Brain microvascular endothelial cell (primary cell): Measurements from ENCODE around the gene CACNA1S.

Experiments
- DNase-seq: peaks from one replicate; pipeline ENCODE4 v3.0.0-alpha.2; 2020
- H3K27ac ChIP-seq: fragments of 250-450 bp; sonication (Bioruptor Pico); 2 replicates; pipeline ENCODE4 v1.5.1; 2020; ENCODE audit warnings: mild to moderate bottlenecking, moderate library complexity
- H3K27me3 ChIP-seq: fragments of 250-450 bp; sonication (Bioruptor Pico); replicated peaks from 2 replicates; pipeline ENCODE4 v1.5.1; 2020; ENCODE audit warnings: mild to moderate bottlenecking
- H3K36me3 ChIP-seq: fragments of 250-450 bp; sonication (Bioruptor Pico); replicated peaks from 2 replicates; pipeline ENCODE4 v1.5.1; 2020; ENCODE audit warnings: mild to moderate bottlenecking
- H3K4me3 ChIP-seq: 2 replicates; pipeline ENCODE4 v1.5.1; 2011; ENCODE audit warnings: low read depth, mild to moderate bottlenecking, control low read depth, low read length, moderate library complexity
- in situ Hi-C: cut with HindIII; loops from 2 replicates; pipeline ENCODE4 v1.10.0; 2017; ENCODE audit warnings: low sequenced_read_pairs, low pct_ligation_motif_present
- TF ChIP-seq, protein P1 (sequence below): IDR thresholded peaks from 2 replicates; pipeline ENCODE4 v1.5.1; 2011; ENCODE audit warnings: low read depth, mild to moderate bottlenecking, moderate library complexity, low read length, control low read depth, inconsistent platforms; ENCODE audit errors: missing control alignments

Gene CACNA1S

DNA sequence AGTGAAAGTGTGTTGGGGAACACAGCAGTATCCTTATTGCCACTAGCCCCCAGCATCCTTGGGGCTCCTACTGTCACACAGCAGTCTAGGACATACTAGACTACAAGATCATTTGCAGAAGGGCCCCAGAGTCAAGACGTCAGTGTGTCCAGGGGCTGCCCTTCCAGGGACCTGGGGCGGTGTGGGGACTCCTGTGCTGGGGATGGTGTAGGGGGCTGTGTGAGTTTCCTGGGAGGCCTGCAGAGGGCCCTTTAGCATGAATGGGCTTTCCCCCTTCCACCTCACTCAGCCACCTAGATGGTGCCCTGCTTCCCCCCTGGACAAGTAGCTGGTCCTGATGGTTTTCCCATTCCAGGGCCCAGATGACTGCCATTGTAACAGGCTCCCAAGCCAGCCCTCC lies 71.2 kb downstream of the CACNA1S start:
- Histone ChIP-seq H3K36me3 (no peaks in the 10 kb centered on the region), H3K27ac (no peak overlapping the region), H3K27me3 (peaks cover 12% of the 10 kb centered on the region), H3K4me3 (no peak overlapping the region)
- DNase-seq, result no peak
- TF ChIP-seq, protein P1, sequence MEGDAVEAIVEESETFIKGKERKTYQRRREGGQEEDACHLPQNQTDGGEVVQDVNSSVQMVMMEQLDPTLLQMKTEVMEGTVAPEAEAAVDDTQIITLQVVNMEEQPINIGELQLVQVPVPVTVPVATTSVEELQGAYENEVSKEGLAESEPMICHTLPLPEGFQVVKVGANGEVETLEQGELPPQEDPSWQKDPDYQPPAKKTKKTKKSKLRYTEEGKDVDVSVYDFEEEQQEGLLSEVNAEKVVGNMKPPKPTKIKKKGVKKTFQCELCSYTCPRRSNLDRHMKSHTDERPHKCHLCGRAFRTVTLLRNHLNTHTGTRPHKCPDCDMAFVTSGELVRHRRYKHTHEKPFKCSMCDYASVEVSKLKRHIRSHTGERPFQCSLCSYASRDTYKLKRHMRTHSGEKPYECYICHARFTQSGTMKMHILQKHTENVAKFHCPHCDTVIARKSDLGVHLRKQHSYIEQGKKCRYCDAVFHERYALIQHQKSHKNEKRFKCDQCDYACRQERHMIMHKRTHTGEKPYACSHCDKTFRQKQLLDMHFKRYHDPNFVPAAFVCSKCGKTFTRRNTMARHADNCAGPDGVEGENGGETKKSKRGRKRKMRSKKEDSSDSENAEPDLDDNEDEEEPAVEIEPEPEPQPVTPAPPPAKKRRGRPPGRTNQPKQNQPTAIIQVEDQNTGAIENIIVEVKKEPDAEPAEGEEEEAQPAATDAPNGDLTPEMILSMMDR, result no peak
- in situ Hi-C loops, result no loop called here

DNA sequence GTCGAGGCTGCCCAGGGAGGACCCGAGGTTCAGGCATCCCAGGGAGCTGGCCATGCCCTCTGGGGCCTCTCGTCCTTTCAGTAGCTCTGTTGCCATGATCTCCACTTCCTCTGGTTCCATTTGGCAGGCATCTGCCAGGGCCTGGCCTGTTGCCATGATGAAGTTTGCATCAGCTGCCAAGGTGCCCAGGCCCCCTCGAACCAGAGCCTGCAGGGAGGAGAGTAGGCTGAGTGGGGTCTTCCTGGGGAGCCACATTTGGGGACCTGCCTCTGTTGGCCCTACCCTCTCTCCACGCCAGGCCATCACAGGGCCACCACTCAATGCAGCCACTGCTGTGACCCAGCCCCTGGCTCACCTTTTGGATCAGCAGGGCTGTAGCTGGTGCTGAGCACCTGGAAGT lies 72.3 kb downstream of the CACNA1S start:
- in situ Hi-C loops, result no loop called here
- DNase-seq, result no peak
- Histone ChIP-seq H3K27me3 (peaks cover 12% of the 10 kb centered on the region), H3K4me3 (no peak overlapping the region), H3K27ac (no peak overlapping the region), H3K36me3 (no peaks in the 10 kb centered on the region)
- TF ChIP-seq, protein P1, result no peak

DNA sequence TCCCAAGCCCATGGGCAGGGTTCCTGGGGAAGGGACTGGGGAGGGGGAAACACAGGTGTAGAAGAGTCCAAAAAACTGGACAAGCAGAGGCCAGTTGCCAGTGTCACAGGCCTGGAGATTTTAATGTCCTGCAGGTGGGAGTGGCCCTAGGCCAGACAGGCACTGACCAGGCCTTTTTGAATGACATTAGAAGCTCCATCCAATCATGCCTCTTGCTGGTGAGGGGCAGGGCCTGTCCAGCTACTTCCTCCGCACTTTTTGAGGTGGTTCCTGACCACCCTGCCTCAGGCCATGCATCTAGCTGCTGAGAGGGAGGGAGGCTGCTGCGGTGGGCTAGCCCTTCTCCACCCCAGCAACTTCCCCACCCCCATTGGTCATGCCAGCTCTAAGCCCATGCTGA lies 72.8 kb downstream of the CACNA1S start:
- H3K27ac ChIP-seq, result no peak overlapping the region
- peaks cover 12% of the 10 kb centered on the region for H3K27me3 ChIP-seq
- H3K4me3 ChIP-seq, result no peak overlapping the region
- in situ Hi-C loops, result no loop called here
- DNase-seq, result no peak
- H3K36me3 ChIP-seq, result no peaks in the 10 kb centered on the region
- TF ChIP-seq, protein P1, result no peak

DNA sequence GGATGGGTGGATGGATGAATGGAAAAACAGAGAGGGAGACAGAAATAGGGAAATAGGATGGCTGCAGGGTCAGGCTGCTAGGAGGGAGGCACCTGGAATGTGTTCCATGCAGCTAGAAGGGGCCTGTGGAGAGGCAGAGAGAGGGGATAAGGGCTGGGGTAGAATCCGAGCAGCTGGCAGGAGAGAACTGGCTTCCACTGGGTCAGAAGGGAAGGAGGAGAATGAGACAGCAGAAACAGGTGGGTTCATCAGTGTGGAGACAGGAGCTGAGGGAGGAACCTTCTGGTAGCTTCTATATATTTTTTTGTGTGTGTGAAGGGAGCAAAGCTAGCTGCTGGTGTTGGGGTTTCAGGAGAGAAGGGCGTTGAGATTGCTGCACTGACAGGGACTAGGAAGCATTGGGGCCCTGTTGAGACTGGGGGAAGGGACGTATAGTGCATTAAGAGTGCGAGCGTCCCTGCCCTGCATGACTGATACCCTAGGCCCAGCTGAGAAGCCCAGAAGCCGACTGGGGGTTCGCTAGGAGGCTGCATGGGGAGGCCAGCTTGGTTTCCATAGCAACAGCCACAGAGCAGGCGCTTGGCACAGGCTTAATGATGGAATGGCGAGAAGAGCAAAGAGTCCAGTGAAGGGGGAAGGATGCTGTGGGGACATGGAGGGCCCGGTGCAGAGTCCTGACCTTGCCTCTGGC lies 73.9 kb downstream of the CACNA1S start:
- DNase-seq, result no peak
- Histone ChIP-seq H3K27ac (no peak overlapping the region), H3K27me3 (peaks cover 10% of the 10 kb centered on the region), H3K36me3 (no peaks in the 10 kb centered on the region), H3K4me3 (no peak overlapping the region)
- in situ Hi-C loops, result no loop called here
- TF ChIP-seq, protein P1, result no peak

DNA sequence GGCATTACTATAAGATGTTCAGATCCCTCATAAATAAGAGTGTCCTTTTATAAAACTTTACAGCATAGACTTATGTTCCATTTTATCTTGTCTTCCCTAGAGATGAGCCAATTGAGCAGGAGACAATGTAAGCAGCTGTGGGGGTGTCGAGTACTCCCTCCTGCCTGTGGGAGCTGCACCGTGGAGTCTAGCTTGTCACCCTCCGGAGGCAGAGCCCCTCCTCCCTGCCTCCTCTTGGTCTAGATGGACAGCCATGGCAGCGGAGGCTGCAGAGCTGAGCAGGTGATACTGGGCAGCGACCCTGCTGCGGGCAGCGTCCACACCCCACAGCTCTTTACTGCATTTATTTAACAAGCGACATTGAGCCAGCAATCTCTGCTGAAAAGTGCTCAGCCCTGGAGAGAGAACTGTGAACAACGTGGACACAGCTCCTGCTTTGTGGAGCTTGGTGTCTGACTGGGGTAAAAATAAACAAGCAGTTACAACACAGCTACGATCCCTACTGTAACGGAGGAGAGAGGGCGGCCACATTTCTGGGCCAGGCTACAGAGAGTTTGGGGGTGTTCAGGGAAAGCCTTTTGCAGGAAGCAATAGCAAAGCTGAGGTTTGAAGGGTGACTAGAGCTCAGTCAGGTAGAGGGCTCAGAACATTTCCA lies 75.9 kb downstream of the CACNA1S start:
- no peak for DNase-seq
- TF ChIP-seq, protein P1, result no peak
- no peak overlapping the region for H3K27ac ChIP-seq
- H3K4me3 ChIP-seq, result no peak overlapping the region
- H3K36me3 ChIP-seq, result no peaks in the 10 kb centered on the region
- in situ Hi-C loops, result no loop called here
- H3K27me3 ChIP-seq, result peaks cover 10% of the 10 kb centered on the region
